CD14-positive monocyte (primary cell): Measurements from ENCODE around the gene MAD1L1. TPM values are rescaled to one million over a fixed set of nuclear protein-coding genes. Genes with fewer than 3 reads are reported as not detected.

Experiments
- DNase-seq, 3 donors: peaks; one replicate each; pipeline ENCODE4 v3.0.0-alpha.2; 2011 to 2022
- H2AFZ ChIP-seq: 2 replicates; pipeline ENCODE4 v1.6.0; 2012; ENCODE audit warnings: mild to moderate bottlenecking, low read depth, low read length, inconsistent platforms; ENCODE audit not compliant: insufficient read depth, poor library complexity, severe bottlenecking
- H3K27ac ChIP-seq, 2 donors: 1 replicate in 1 of 2; 2 replicates in 1 of 2; pipeline ENCODE4 v1.5.1; 2012 to 2013; ENCODE audit warnings: low read length in 2 of 2, control low read depth in 1 of 2, inconsistent platforms in 1 of 2, low read depth in 1 of 2, mild to moderate bottlenecking in 1 of 2
- H3K27me3 ChIP-seq, 2 donors: one replicate each; pipeline versions ENCODE4 v1.6.0 to v1.6.1; 2011 to 2013; ENCODE audit warnings: low read length in 2 of 2; ENCODE audit not compliant: control insufficient read depth in 2 of 2, insufficient read depth in 2 of 2
- H3K36me3 ChIP-seq, 2 donors: replicated peaks in 1 of 2; 1 replicate in 1 of 2; 2 replicates in 1 of 2; pipeline versions ENCODE4 v1.5.1 to v1.6.1; 2012 to 2013; ENCODE audit warnings: low read length in 2 of 2, control low read depth in 1 of 2, inconsistent platforms in 1 of 2, mild to moderate bottlenecking in 1 of 2; ENCODE audit not compliant: insufficient read depth in 2 of 2, control insufficient read depth in 1 of 2
- H3K4me1 ChIP-seq, 2 donors: 1 replicate in 1 of 2; 2 replicates in 1 of 2; pipeline versions ENCODE4 v1.5.1 to v1.6.1; 2012 to 2013; ENCODE audit warnings: low read length in 2 of 2, control low read depth in 1 of 2, inconsistent platforms in 1 of 2, mild to moderate bottlenecking in 1 of 2, moderate library complexity in 1 of 2; ENCODE audit not compliant: insufficient read depth in 2 of 2, control insufficient read depth in 1 of 2
- H3K4me2 ChIP-seq: replicated peaks from 2 replicates; pipeline ENCODE3; 2012; ENCODE audit warnings: low read length, moderate library complexity, mild to moderate bottlenecking; ENCODE audit not compliant: poor library complexity, severe bottlenecking; ENCODE audit errors: extremely low read depth
- H3K4me3 ChIP-seq, 3 experiments: fragments of 200-600 bp in 1 of 3; sonication (generic) in 1 of 3; replicated peaks in 1 of 3; 1 replicate in 2 of 3; 2 replicates in 1 of 3; pipeline ENCODE4 v1.5.1; 2011 to 2013; ENCODE audit warnings: low read length in 3 of 3, mild to moderate bottlenecking in 3 of 3, control low read depth in 2 of 3, low read depth in 2 of 3, inconsistent platforms in 1 of 3, moderate library complexity in 1 of 3
- H3K79me2 ChIP-seq: 2 replicates; pipeline ENCODE4 v1.6.0; 2012; ENCODE audit warnings: mild to moderate bottlenecking, control low read depth, inconsistent platforms, low read length, moderate library complexity; ENCODE audit not compliant: insufficient read depth
- H3K9ac ChIP-seq: 2 replicates; pipeline ENCODE4 v1.6.0; 2017; ENCODE audit warnings: low read length, mild to moderate bottlenecking; ENCODE audit not compliant: insufficient read depth, poor library complexity, severe bottlenecking
- H3K9me3 ChIP-seq, 2 donors: replicated peaks in 1 of 2; 1 replicate in 1 of 2; 2 replicates in 1 of 2; pipeline versions ENCODE4 v1.5.1 to v1.6.1; 2012 to 2013; ENCODE audit warnings: low read length in 2 of 2, control low read depth in 1 of 2; ENCODE audit not compliant: control insufficient read depth in 1 of 2, insufficient read depth in 1 of 2
- H4K20me1 ChIP-seq: 2 replicates; pipeline ENCODE4 v1.6.0; 2012; ENCODE audit warnings: mild to moderate bottlenecking, low read length, control low read depth, moderate library complexity; ENCODE audit not compliant: insufficient read depth
- H3K27ac Mint-ChIP-seq, 7 donors: one replicate each; pipeline ENCODE4 v1.8.0; 2020; ENCODE audit warnings: mild to moderate bottlenecking in 7 of 7, mixed read lengths in 7 of 7, moderate library complexity in 6 of 7, inconsistent platforms in 2 of 7
- H3K27me3 Mint-ChIP-seq, 3 donors: one replicate each; pipeline ENCODE4 v1.8.0; 2021 to 2022; ENCODE audit warnings: low read depth in 3 of 3, mild to moderate bottlenecking in 3 of 3, mixed read lengths in 3 of 3, moderate library complexity in 3 of 3, inconsistent platforms in 1 of 3
- H3K36me3 Mint-ChIP-seq, 2 donors: one replicate each; pipeline ENCODE4 v1.8.0; 2020; ENCODE audit warnings: mixed read lengths in 2 of 2, inconsistent platforms in 1 of 2, mild to moderate bottlenecking in 1 of 2
- H3K4me1 Mint-ChIP-seq: one replicate; pipeline ENCODE4 v1.8.0; 2020; ENCODE audit warnings: mild to moderate bottlenecking, mixed read lengths
- H3K4me3 Mint-ChIP-seq, 2 donors: one replicate each; pipeline ENCODE4 v1.8.0; 2020; ENCODE audit warnings: mild to moderate bottlenecking in 2 of 2, mixed read lengths in 2 of 2, moderate library complexity in 1 of 2
- H3K9me3 Mint-ChIP-seq, 7 donors: one replicate each; pipeline ENCODE4 v1.8.0; 2020 to 2022; ENCODE audit warnings: mixed read lengths in 7 of 7, mild to moderate bottlenecking in 6 of 7, moderate library complexity in 6 of 7, inconsistent platforms in 2 of 7
- CTCF ChIP-seq: fragments of 200-600 bp; IDR thresholded peaks from one replicate; pipeline ENCODE4 v1.8.0; 2022; ENCODE audit warnings: antibody characterized with exemption, mild to moderate bottlenecking
- WGBS: methylation state at CpG from one replicate; pipeline ENCODE4 v1.1.5; 2013; ENCODE audit warnings: missing lambda C conversion rate; ENCODE audit not compliant: insufficient coverage; 5-methylcytosine and 5-hydroxymethylcytosine counted together
- intact Hi-C, 2 donors: fragments of 100-400 bp; cut with micrococcal nuclease; formaldehyde crosslinking; loops; one replicate each; pipeline versions ENCODE4 v1.15.0 to v1.15.1; 2023
- polyA plus RNA-seq, 3 donors: library from polyadenylated mRNA; depleted of rRNA in 1 of 3; unstranded in 2 of 3; stranded (reverse) in 1 of 3; fragments of 300-500 nt in 2 of 3; fragments of >200 nt in 1 of 3; fragmentation: Illumina TruSeq in 2 of 3; gene quantifications; 1 replicate in 2 of 3; 2 replicates in 1 of 3; pipeline ENCODE4 v1.2.3, GENCODE V29; 2012 to 2021

The MAD1L1 gene
- polyA plus RNA-seq, 3 donors, result 22.0 to 39.4 (median 33.2) TPM

GRCh38 chr7:2199956-2200583 lies 32.7 kb downstream of the MAD1L1 start:
- no peaks in the 10 kb centered on the region for H4K20me1 ChIP-seq
- H3K9me3 Mint-ChIP-seq, result peaks cover 8 to 27% (median 15%) of the 10 kb centered on the region in 7 donors
- intact Hi-C loops, result no loop called here
- H3K36me3 ChIP-seq, result peaks cover 52 to 84% of the 10 kb centered on the region in 2 donors
- peaks cover 0 to 7% of the 10 kb centered on the region in 2 donors for H3K4me1 ChIP-seq
- 99% methylated on average over 15 of the region's 25 CpGs for WGBS
- H3K9me3 ChIP-seq, result peaks cover 12 to 14% of the 10 kb centered on the region in 2 donors
- H3K4me3 Mint-ChIP-seq, result no peak overlapping the region
- peaks cover 0 to 2% (median 0%) of the 10 kb centered on the region in 3 donors for H3K27me3 Mint-ChIP-seq
- no peak for TF ChIP-seq CTCF
- H3K27me3 ChIP-seq, result no peaks in the 10 kb centered on the region
- peaks cover 9% of the 10 kb centered on the region for H3K4me1 Mint-ChIP-seq
- H3K9ac ChIP-seq, result no peak overlapping the region
- no peak overlapping the region for H3K27ac ChIP-seq
- H3K79me2 ChIP-seq, result no peaks in the 10 kb centered on the region
- H3K27ac Mint-ChIP-seq, result peak overlapping the region in 2 of 7 donors; percentile 15 to 65
- no peak overlapping the region for H3K4me3 ChIP-seq
- H3K36me3 Mint-ChIP-seq, result peaks cover 77 to 88% of the 10 kb centered on the region in 2 donors
- H3K4me2 ChIP-seq, result no peak overlapping the region
- no peak overlapping the region for H2AFZ ChIP-seq
- DNase-seq, result no peak

- intact Hi-C loops, result no loop called here
- Histone ChIP-seq H3K4me1 (peaks cover 0 to 7% of the 10 kb centered on the region in 2 donors), H3K9me3 (peaks cover 13 to 14% of the 10 kb centered on the region in 2 donors), H3K4me3 (no peak overlapping the region), H3K36me3 (peaks cover 52 to 87% of the 10 kb centered on the region in 2 donors), H3K27ac (no peak overlapping the region), H3K79me2 (no peaks in the 10 kb centered on the region), H2AFZ (no peak overlapping the region), H3K9ac (no peak overlapping the region), H3K4me2 (no peak overlapping the region), H4K20me1 (no peaks in the 10 kb centered on the region), H3K27me3 (no peaks in the 10 kb centered on the region)
- peaks cover 8 to 27% (median 15%) of the 10 kb centered on the region in 7 donors for H3K9me3 Mint-ChIP-seq
- 95% methylated on average over 14 of the region's 16 CpGs for WGBS
- H3K36me3 Mint-ChIP-seq, result peaks cover 72 to 84% of the 10 kb centered on the region in 2 donors
- H3K4me3 Mint-ChIP-seq, result no peak overlapping the region
- peaks cover 0 to 2% (median 0%) of the 10 kb centered on the region in 3 donors for H3K27me3 Mint-ChIP-seq
- TF ChIP-seq CTCF, result no peak
- DNase-seq, result no peak
- peak overlapping the region in 1 of 7 donors; percentile 12 for H3K27ac Mint-ChIP-seq
- peaks cover 9% of the 10 kb centered on the region for H3K4me1 Mint-ChIP-seq
Observed at GRCh38 chr7:2199528-2199927, 33.2 kb downstream of the MAD1L1 start.
